DMS53 (cell line): Measurements from ENCODE around the gene CST8.

Experiments used
- DNase-seq: peaks from one replicate; lab custom pipeline; 2025; lab: John Stamatoyannopoulos, UW

Gene CST8

GRCh38 chr20:23476015-23476754 is 14.7 kb upstream of the CST8 start:
- DNase-seq = no peak

GRCh38 chr20:23477223-23477622 is 13.7 kb upstream of the CST8 start:
- no peak for DNase-seq

DNA sequence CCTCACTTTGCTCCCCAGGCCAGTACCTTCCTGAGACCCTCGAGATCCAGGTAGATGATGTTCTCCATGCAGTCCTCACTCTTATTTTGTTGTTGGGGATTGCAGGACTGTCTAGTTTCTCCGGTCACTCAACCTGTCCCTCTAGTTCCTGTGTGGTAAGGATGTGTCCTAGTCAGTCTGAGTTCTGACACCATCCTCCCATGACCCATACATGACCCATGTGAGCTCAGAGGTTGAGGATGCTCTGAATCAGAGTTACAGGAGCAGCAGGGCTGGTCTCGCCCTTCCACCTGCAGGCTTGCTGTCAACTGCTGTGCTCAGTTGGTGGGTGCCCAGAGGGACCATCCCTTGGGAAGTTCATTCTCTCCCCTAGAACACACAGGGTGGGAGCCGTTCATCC is 11.9 kb upstream of the CST8 start:
- DNase-seq = no peak

DNA sequence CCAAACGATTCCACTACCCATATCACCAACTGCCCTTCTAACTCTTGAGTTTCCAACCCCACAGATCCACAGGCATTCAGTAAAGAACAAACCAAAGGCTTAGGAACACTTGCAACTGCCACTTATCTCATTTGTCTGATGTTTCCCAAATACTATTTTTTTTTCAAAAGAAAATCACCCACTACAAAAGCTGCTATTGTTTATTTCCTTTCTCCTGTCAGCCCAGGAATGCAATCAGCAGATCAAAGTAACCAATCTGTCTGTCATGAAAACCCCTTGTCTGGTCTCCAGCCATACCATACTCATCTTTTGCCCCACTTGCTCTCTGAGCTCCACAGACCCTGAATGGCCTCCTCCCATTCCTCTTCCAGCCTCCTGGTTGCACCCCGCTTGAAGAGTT is 8.8 kb upstream of the CST8 start:
- DNase-seq = no peak

- no peak for DNase-seq
These were observed 6.8 kb upstream of the CST8 start for GRCh38 chr20:23484081-23484480.

GRCh38 chr20:23488470-23488869 is 2.4 kb upstream of the CST8 start:
- DNase-seq = no peak

DNA sequence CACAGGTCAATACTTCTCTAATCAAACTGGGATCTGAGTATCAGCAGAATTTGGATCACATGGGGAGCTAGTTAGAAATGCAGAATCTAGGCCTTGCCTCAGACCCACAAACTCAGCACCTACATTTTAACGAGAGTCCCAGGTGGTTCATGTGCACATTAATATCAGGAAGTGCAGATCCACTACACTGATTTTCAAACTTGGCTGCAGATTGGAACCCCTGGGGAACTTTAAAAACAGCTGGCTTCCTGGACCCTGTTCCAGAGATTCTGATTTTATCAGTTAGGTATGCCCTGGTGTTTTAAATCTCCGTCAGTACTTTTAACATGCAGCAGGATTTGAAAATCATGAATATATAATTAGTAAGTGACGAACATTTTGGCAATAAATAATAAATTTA is 1.9 kb upstream of the CST8 start:
- DNase-seq = no peak

DNA sequence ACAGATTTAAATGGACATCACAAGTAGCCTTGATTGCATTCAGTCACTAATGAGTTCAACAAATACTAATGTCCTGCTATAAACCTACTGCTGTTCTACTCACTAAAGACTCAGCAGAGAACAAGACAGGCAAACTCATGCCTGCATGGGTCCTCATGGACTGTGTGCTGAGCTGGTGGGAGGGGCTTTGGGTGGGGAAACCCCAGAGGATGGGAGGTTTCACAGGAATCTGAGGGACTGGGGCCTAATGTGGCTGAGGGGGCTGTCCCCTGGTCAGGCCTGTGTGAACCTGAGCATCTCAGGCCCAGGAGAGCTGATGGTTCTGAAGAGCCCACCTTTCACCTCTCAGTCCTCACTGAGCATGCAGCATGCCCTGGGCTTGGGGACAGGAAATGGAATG is 1.4 kb downstream of the CST8 start:
- DNase-seq = no peak

GRCh38 chr20:23493172-23493772 is 2.4 kb downstream of the CST8 start:
- no peak for DNase-seq

- no peak for DNase-seq
These were observed 6.6 kb downstream of the CST8 start for GRCh38 chr20:23497536-23497935.

- DNase-seq = no peak
These were observed 11.0 kb downstream of the CST8 start for GRCh38 chr20:23501926-23502325.

- no peak for DNase-seq
These were observed 12.7 kb downstream of the CST8 start for GRCh38 chr20:23503649-23504048.

DNA sequence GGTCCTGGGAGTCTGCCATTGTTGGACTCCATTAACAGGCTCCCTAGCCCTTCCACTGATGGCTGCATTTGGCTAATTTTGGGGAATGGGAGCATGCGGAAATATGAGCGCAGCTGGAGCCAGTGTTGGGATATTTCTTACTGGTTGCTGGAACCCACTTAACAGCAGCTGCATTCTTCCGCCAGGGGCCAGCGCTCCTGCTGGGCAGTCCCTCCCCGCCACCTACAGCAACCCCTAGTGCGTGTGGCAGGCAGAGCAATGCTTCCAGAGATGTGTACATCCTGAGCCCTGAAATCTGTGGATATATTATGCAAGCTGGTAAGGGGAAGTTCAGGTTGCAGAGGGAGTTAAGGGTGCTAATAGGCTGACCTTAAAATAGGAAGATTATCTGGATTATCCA is 16.4 kb downstream of the CST8 start:
- DNase-seq = no peak

DNA sequence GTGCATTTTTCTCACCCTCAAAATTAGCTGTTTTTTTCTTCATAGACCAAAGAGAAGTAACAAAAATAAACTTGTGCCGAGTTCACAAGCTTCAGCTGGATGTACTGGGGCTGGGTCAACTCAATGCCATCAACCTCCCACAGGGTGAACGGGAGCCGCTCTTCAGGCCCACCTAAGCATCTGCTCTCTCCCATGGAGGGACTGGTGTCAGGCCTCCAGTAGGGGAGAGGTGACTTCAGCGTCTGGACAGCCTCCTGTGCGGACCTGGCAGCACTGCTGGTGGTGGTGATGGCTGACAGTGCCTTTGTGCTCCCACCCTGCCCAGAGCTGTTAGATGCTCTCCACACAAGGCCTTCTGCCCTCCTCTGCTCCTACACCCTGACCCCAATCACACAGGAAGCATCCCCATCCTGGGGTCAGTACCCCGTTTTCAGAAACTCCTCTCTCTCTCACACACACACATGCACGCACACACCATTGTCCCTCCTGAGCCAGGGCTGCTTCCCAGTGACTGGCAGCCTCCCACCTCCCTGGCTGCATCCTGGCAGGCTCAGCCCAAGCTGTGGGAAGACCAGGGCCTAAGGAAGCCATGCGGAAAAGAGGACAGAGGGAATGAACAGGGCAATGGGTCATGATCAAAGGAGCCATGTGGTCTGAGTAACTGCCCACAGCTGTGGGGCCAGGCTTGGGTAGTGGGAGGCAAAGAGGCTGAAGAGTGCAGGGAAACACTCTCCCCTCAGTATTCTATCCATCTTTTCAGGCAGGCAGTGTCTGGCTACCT is 17.7 kb downstream of the CST8 start:
- DNase-seq = no peak

GRCh38 chr20:23509247-23509913 is 18.5 kb downstream of the CST8 start:
- DNase-seq = no peak

DNA sequence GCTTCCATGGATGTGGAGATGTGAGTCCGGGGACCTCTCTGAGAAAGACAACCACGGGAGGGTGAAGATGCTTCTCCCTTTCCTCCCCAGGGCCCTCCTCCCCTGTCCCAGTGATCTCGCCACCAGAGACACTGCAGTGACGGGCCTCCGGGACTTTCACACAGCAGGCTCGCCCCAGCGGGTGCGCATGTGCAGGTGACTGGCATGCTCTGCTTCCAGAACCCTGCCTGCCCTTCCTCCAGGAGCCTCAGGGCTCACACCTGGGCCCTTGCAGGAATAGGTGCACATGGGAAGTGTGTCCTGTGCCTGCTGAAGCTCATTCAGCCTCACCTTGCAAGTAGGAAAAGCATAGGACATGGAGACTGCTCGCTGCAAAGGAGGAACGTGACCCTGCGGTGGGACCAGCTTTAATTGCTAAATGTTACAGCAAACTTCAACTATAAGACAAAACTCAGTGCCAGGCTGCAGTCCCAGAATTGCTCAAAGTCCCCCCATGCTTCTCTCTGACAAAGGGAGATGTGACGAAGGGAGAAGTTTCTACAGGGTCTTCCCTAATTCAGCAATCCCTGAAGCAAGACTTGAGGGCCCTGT is 19.2 kb downstream of the CST8 start:
- DNase-seq = no peak

- DNase-seq = no peak
These were observed 22.2 kb downstream of the CST8 start for GRCh38 chr20:23513164-23513563.

DNA sequence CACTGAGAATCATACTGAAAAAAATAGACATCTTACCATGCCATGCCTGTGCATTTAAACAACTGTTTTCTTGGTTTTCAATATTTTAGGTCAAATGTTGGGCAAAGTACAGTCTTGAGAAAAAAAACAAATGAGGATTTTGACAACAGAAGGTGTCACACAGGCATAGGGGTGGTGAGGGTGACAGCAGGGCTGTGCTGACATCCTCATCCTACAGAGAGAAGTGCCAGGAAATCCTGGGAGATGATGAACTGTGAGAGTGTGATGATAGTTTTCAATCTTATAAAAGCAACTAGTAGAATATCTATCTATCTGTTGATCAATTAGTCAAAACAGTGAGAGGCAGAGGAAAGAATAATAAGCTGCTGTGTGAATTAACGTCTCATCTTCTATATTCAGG is 23.9 kb downstream of the CST8 start:
- no peak for DNase-seq

- DNase-seq = no peak
These were observed 24.5 kb downstream of the CST8 start for GRCh38 chr20:23515250-23515939.

DNA sequence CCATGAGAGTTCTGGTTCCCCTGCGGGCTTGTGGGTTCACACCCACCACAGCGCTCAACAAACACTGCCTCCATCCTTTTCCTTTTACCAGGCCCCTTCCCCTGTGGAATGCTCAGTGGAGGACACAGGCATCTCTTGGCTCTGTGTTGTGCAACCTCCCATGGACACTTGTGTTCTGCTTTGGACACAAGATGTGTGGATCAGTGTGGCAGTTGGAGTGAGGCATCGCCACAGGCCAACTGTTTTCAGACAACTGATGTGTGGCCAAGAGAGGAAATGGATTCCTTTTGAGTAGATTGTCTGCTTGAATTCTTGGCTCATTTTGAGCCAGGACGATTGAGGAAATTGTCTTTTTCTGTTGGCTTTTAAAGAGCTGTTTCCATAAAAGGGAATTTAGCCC is 26.8 kb downstream of the CST8 start:
- no peak for DNase-seq

- DNase-seq = peak; percentile 54
These were observed 28.6 kb downstream of the CST8 start for GRCh38 chr20:23519556-23519955.

- peak; percentile 81 for DNase-seq
These were observed 29.3 kb downstream of the CST8 start for GRCh38 chr20:23520185-23520584.
